GM18526 (cell line): ENCODE results near the gene LPXN.

Experiments
- POLR2A ChIP-seq: IDR thresholded peaks from 3 replicates; pipeline ENCODE4 v1.6.1; 2011; ENCODE audit not compliant: insufficient read length; ENCODE audit errors: extremely low read depth

The LPXN gene

DNA sequence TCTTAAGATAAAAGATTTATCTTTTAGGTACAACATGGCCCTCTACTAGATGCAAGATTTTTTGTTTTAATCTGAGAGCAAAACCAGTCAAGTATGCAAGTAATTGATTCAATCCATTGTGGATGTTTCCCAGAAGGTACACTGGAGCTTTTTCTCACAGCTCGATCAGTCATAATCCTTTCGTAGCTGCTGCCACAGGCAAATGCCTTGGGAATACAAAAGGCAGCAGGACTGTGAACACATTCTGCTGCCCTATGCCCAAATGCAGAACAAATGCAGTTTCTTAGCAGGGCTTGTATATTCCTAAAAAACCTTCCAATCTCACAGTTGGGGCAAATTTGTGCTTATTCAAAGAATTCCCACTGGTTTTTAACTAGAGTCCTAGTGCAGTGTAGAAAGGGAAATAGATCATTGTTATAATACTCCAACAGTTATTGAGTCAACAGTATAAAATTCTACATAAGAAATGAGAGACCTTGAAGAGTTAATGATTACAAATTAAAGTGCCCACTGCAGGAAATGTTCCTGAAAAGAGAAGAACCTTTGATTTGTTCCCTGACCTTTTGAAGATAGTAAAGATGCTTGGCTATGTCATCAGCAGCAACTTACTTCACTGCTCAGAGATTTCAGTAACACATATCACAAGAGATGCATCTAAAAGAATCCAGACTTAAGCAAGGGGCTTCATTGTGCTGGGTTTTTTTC, 14.1 kb downstream of the LPXN start:
- TF ChIP-seq POLR2A, result no peak

DNA sequence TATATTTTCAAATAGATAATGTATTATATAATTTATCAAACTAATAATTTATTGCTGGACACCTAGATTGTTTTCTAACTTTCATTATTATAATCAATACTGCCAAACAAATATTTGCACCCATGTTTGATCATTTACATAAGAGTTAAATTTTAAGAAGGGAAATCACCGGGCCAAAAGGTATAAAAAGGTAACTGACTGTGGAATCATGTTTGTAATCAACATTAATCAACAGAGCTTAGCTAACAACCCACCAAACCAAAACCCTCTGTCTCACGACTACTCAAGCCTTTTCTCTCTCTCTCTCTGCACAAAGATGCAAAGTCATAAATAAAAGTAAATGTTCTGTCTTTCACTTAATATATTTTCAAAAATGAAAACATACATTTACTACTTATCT, 14.8 kb downstream of the LPXN start:
- no peak for TF ChIP-seq POLR2A

DNA sequence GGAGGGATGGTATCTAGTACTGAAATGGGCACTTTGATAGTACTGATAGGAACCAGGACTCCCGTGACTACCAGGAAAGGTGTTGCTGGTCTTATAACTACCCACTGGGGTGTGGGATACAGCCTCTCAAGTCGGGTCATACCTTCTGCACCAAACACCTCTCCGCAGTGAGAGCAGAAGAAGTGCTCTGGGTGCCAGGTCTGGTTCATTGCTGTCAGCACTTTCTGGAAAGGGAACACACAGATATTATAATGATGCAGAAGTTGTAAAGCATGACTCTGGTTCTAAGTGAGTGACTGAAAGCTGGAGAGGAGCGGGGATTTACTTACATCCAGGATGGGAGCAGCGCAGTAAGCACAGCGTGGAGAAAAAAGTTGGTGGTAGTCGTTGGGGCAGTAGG, 26.0 kb downstream of the LPXN start:
- no peak for TF ChIP-seq POLR2A

DNA sequence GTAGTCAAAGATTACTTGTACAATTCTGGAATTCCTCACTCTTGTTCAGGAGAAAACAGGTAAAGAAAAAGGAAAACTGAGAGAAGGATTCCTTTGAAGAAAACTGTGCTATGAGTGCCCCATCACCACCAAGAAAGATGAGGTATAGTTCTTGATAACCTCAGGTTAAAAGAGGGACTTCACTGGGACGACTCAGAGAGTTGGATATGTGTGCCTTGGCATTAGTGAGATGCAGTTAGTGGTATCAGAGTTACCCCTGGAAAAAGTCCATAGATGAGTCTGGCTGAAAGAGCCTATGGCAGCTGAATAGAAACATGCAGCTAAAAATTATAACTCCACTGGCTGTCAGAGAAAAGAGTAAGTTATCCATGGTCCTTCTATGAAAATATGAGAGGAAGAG, 28.8 kb downstream of the LPXN start:
- TF ChIP-seq POLR2A, result no peak

DNA sequence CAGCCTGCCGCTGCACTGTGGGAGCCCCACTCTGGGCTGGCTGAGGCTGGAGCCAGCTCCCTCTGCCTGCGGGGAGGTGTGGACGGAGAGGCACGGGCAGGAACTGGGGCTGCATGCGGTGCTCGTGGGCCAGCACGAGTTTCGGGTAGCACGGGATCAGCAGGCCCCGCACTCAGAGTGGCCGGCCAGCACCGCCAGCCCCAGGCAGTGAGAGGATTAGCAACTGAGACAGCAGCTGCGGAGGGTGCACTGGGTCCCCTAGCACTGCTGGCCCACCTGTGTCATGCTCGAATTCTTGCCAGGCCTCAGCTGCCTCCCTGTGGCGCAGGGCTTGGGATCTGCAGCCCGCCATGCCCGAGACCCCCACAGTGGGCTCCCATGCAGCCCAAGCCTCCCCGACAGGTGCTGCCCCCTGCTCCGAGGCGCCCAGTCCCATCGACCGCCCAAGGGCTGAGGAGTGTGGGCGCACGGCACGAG, 43.8 kb downstream of the LPXN start:
- no peak for TF ChIP-seq POLR2A

DNA sequence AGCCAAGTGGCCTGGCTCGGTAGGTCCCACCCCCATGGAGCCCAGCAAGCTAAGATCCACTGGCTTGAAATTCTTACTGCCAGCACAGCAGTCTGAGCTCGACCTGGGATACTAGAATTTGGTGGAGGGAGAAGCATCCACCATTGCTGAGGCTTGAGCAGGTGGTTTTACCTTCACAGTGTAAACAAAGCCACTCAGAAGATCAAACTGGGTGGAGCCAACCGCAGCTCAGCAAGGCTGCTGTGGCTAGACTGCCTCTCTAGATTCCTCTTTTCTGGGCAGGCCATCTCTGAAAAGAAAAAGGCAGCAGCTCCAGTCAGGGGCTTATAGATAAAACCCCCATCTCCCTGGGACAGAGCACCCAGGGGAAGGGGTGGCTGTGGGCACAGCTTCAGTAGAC, 45.4 kb downstream of the LPXN start:
- TF ChIP-seq POLR2A, result no peak

DNA sequence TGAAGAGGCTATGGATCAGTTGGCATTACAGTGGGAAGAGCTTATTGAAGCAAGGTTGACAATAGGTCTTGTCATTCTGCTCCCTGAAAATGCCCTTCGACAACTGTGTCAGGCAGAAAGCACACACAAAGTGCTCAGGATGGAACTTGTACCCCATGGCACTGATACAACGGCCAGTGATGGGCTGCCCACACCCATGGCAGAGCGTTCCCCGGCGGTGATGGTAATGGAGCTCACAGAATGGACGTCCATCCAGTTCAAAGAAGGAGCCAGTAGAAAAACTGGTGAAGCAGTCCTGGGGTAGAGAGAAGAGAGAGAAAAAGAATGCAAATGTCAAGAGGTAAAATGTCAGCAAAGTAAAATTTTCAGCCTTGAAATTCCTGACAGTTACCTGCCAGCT, 48.2 kb downstream of the LPXN start:
- TF ChIP-seq POLR2A, result no peak

DNA sequence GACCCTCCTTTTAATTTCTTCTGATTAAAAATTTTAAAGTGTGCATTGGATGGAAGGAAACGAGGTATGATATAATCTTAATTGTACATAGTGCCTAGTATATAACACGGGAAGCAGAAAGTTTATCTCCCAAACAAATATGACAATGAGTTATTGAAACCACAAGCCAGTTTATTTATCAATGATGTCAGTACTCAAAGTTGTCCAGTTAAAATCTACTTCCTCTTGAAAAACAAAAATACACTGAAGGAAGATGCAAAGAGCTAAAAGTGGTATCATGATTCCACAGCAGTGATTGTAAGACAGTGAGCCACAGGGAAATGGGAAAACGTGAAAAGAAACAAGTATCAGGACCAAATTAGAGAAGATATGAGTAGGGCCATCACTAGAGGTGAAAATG, 48.9 kb downstream of the LPXN start:
- TF ChIP-seq POLR2A, result no peak

DNA sequence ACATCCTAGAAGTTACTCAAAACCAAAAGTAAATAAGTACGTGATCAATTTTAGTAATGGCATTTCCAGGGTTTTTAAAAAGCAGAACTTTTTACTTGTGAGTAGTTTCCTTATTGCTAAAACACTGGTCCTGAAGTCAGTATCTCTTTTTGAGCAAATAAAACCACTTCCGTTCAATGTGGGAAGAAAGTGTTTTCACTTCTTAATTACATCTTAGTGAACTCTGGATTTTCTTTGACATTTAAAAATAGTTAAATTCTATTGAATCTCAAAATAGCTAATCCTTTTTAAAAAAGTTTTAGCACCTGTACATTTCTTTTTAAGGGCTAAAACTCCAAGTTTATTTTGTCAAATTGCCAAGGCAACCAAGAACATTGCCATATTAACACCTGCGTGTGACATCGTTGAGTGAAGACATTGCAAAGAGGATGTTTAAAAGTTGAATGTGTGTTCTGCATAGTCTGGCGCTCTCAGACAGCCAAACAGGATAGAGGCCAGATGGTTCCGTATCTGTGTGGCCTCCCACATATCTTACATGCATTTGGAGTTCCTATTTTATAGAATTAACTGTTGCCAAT, 50.5 kb downstream of the LPXN start:
- no peak for TF ChIP-seq POLR2A

DNA sequence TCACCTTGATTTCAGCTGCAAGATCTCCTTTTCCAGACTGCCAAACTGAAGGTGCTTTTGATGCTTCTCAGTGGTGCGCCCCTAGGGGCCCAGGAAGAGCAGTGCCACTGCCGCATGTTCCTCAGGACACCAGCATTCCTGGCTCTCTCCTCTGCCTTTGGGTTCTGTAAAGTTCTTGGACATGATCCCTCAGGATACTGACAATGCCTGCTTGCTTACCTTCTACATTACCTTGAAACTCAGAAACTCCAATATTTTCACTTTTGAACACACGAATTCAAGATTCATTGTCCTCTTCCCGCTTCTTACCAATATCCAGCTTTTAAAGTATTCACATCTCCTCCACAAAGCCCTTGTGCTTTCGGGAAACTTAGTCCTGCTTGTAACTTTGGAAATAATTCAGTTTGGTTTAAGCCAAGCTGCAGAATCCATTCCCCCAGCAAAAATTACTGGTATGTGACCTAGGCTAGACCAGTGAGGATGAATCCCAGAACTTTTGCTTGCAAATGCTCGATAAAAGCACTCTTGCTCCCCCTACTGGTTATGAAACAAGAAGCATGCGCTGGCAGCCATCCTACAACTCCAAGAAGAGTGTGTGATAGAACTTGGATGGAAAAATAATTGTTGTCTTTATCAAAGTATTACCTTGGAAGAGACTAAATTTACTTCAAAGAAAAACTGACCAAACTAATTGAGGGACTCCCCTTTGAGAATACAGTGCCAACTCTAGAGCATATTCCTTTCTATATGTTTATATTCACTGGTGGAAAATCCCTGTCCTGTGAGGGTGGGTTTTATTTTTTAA, 51.2 kb downstream of the LPXN start:
- TF ChIP-seq POLR2A, result no peak

DNA sequence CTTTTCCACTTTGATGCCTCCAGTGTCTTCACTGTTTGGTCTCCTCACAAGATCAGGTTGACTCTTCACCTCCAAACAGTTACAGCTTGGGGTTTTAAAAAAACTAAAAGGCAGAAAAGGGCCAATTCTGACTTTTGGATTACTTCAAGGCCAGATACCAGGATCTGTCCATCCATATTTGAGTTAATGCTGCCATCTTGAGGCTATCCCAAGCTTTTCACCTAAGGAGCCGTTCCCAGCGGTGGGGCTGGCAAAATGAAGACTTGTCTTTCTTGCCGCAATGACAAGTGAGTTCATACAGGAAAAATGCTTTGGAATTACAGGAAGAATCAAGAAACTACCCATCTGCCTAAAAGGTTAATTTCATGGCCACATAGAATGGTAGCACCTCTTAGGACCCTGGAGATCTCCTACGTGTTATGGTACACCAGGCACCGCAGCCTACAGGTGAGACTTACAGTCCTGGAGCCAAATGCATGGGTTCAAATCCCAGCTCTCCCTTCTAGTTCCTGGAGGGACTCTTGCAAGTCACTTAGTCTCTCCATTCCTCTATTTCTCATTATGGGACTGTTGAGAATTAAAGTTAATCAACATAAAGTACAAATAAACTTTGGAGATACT, 61.8 kb downstream of the LPXN start:
- TF ChIP-seq POLR2A, result no peak

DNA sequence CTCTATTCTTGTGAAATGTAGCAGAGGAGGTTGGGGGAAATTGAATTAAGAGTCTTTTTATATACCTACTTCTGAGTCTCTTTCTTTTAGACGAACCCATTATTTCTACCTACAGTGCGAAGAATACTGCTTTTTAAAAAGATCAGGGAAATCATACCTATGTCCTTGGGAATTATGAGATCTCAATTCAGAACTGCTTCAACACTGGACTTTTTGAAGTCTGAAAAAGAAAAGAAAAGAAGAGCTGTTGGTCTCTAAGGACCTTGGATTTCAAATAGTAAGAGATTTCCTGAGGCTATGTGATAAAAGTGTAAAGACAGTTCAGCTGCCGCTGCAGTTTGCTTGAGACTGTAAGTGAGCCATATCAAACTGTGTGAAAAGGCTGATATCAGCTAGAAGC, 64.0 kb downstream of the LPXN start:
- no peak for TF ChIP-seq POLR2A

DNA sequence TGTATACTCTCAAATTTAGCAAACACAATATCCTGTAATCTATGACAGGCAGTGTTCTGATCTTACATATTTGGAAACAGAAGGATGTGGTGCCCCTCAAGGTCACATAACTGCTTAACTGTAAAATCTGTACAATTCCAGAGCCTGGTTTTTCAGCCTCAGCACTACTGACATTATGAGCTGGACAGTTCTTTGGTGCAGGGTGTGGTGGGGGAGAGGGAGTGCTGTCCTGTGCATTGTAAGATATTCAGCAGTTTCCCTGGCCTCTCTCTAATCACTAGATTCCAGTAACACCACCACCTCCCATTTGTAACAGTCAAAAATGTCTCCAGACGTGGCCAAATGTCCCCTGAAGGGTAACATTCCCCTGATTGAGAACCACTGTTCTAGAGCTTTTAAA, 65.9 kb downstream of the LPXN start:
- no peak for TF ChIP-seq POLR2A

DNA sequence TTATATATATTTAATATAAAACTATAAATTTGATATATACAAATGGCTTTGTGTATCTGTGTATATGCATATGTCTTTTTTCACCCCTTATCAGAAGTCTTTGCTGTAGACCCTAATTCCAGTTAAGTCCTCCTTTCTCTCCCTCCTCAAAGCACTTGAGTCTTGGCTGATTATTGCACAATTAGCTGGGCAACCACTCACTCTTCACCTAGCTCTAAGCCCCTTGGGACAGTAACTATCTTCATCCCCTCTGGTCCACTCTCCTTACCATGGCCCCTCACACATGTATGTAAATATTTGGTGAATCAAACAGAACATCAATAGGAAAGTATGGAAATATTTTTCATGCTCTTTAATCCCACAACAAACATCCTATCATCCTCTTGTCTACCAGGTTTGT, 66.8 kb downstream of the LPXN start:
- no peak for TF ChIP-seq POLR2A

DNA sequence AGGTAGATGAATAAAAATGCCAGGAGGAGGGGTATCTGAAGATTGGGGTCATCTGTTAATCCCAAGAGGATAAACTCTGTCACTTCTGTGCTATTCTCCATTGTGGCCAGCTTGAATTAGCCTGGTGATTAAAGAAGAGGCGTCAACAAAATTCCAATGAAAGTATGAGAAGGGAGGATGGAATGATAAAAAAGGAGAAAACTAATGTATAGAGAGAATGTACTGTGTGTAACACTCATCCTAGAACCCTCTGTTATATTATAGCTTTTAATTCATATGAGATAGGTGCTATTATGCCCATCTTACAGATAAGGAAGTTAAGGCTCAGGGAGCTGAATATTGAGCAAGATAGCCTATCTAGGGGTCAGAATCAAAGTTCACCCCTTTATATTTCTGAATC, 67.7 kb downstream of the LPXN start, which contains the start of gene OR5B21:
Gene OR5B21, minus strand, starts transcription at position 101 of the 400 bp plus-strand sequence. Its CDS starts 0 bp downstream, at position 101.
- no peak for TF ChIP-seq POLR2A

DNA sequence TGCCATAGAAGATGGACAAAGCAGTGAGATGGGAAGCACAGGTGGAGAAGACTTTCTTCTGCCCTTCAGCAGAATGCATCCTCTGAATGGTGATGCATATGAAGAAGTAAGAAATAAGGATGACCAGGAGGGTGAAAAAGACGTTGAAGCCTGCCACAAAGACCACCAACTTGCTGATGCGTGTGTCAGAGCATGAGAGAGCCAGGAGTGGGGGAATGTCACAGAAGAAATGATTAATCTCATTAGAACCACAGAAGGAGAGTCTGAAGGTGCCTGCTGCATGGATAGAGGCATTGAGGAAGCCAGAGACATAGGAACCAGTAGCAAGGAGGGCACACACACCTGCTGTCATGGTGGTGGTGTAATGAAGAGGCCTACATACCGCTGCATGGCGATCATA, 68.3 kb downstream of the LPXN start:
- no peak for TF ChIP-seq POLR2A
